IMR-90 (cell line): Measurements from ENCODE around the gene ABHD15. TPM values are rescaled to one million over a fixed set of nuclear protein-coding genes. Genes with fewer than 3 reads are reported as not detected.

ENCODE experiments used
- ATAC-seq: fragments of 200-7000 bp; cut with Tn5 transposase; 2 replicates; pipeline ENCODE4 v1.9.1; 2020; ENCODE audit warnings: low read depth, mild to moderate bottlenecking, moderate library complexity
- BruUV-seq: library from RNA; stranded (reverse); fragments of 400-500 nt; replicated peaks from 2 replicates; lab custom pipeline; 2021; lab: Mats Ljungman, UMichigan
- CTCF ChIA-PET: fragments of 300-600 bp; formaldehyde crosslinking; extraction: SDS; loops from one replicate; lab custom pipeline; 2021; ENCODE audit warnings: antibody characterized with exemption; lab: Yijun Ruan, JAX
- POLR2A ChIA-PET: fragments of 300-600 bp; sonication (Branson Sonifier 250); formaldehyde crosslinking; loops from one replicate; lab custom pipeline; 2022; ENCODE audit warnings: antibody characterized with exemption; ENCODE audit not compliant: unreplicated experiment; lab: Charles Lee
- DNase-seq: peaks from one replicate; pipeline ENCODE4 v3.0.0; 2013
- H2AFZ ChIP-seq: replicated peaks from 2 replicates; pipeline ENCODE3; 2013; ENCODE audit warnings: low read length, mild to moderate bottlenecking; ENCODE audit not compliant: poor library complexity
- H2AK5ac ChIP-seq: 2 replicates; pipeline ENCODE4 v1.6.1; 2013; ENCODE audit warnings: low read depth, low read length, inconsistent platforms
- H2AK9ac ChIP-seq: replicated peaks from 2 replicates; pipeline ENCODE3; 2013; ENCODE audit warnings: mild to moderate bottlenecking, low read depth, low read length, moderate library complexity; ENCODE audit not compliant: poor library complexity
- H2BK120ac ChIP-seq: 2 replicates; pipeline ENCODE4 v1.6.1; 2013; ENCODE audit warnings: low read depth, low read length, inconsistent platforms
- H2BK15ac ChIP-seq: 3 replicates; pipeline ENCODE4 v1.6.1; 2013; ENCODE audit warnings: low read depth, low read length, inconsistent platforms
- H2BK20ac ChIP-seq: 2 replicates; pipeline ENCODE4 v1.6.1; 2013; ENCODE audit warnings: low read depth, mild to moderate bottlenecking, inconsistent platforms, low read length, moderate library complexity
- H2BK5ac ChIP-seq: 2 replicates; pipeline ENCODE4 v1.6.1; 2013; ENCODE audit warnings: mild to moderate bottlenecking, low read depth, low read length, inconsistent platforms; ENCODE audit not compliant: poor library complexity, severe bottlenecking
- H3K14ac ChIP-seq: replicated peaks from 2 replicates; pipeline ENCODE4 v1.6.1; 2013; ENCODE audit warnings: low read depth, low read length, inconsistent platforms
- H3K18ac ChIP-seq: 2 replicates; pipeline ENCODE4 v1.6.1; 2013; ENCODE audit warnings: low read depth, low read length, control low read depth
- H3K23ac ChIP-seq: 2 replicates; pipeline ENCODE4 v1.6.1; 2013; ENCODE audit warnings: low read depth, low read length, inconsistent platforms
- H3K27ac ChIP-seq: 2 replicates; pipeline ENCODE4 v1.5.1; 2013; ENCODE audit warnings: mild to moderate bottlenecking, control low read depth, low read length; ENCODE audit not compliant: insufficient read depth
- H3K27me3 ChIP-seq: 2 replicates; pipeline ENCODE4 v1.6.1; 2013; ENCODE audit warnings: low read length; ENCODE audit not compliant: control insufficient read depth, insufficient read depth
- H3K36me3 ChIP-seq: 2 replicates; pipeline ENCODE4 v1.6.1; 2013; ENCODE audit warnings: low read length, mixed read lengths; ENCODE audit not compliant: control insufficient read depth, insufficient read depth
- H3K4ac ChIP-seq: 2 replicates; pipeline ENCODE4 v1.6.1; 2013; ENCODE audit warnings: low read depth, low read length, inconsistent platforms
- H3K4me1 ChIP-seq: 2 replicates; pipeline ENCODE4 v1.6.1; 2013; ENCODE audit warnings: low read length, mixed read lengths; ENCODE audit not compliant: control insufficient read depth, insufficient read depth
- H3K4me2 ChIP-seq: 2 replicates; pipeline ENCODE4 v1.6.1; 2013; ENCODE audit warnings: low read depth, mild to moderate bottlenecking, control low read depth, low read length, moderate library complexity
- H3K4me3 ChIP-seq: 2 replicates; pipeline ENCODE4 v1.5.1; 2013; ENCODE audit warnings: low read depth, mild to moderate bottlenecking, control low read depth, low read length, moderate library complexity; ENCODE audit not compliant: insufficient read depth
- H3K56ac ChIP-seq: 2 replicates; pipeline ENCODE4 v1.6.1; 2013; ENCODE audit warnings: low read length, inconsistent platforms; ENCODE audit not compliant: insufficient read depth; ENCODE audit errors: extremely low read depth
- H3K79me1 ChIP-seq, 2 experiments: 2 replicates each; pipeline ENCODE4 v1.6.1; 2013; ENCODE audit warnings: low read length in 2 of 2, inconsistent platforms in 1 of 2, low read depth in 1 of 2
- H3K9ac ChIP-seq: 2 replicates; pipeline ENCODE4 v1.6.1; 2013; ENCODE audit warnings: low read depth, low read length, control low read depth
- H3K9me1 ChIP-seq: 2 replicates; pipeline ENCODE4 v1.6.1; 2013; ENCODE audit warnings: low read length, inconsistent platforms; ENCODE audit not compliant: insufficient read depth
- H3K9me3 ChIP-seq: 2 replicates; pipeline ENCODE4 v1.6.1; 2013; ENCODE audit warnings: low read length; ENCODE audit not compliant: control insufficient read depth, insufficient read depth
- H4K20me1 ChIP-seq: 2 replicates; pipeline ENCODE4 v1.6.1; 2013; ENCODE audit warnings: low read length, inconsistent platforms; ENCODE audit not compliant: insufficient read depth
- H4K5ac ChIP-seq: 2 replicates; pipeline ENCODE4 v1.6.1; 2013; ENCODE audit warnings: mild to moderate bottlenecking, low read depth, low read length, control low read depth
- H4K8ac ChIP-seq, 2 experiments: 2 replicates each; pipeline ENCODE4 v1.6.1; 2013; ENCODE audit warnings: low read depth in 2 of 2, low read length in 2 of 2, control low read depth in 1 of 2, inconsistent platforms in 1 of 2
- H4K91ac ChIP-seq: 2 replicates; pipeline ENCODE4 v1.6.1; 2013; ENCODE audit warnings: low read depth, low read length, inconsistent platforms; ENCODE audit not compliant: insufficient read depth
- BHLHE40 ChIP-seq: fragments of 150-350 bp; IDR thresholded peaks from 2 replicates; pipeline ENCODE4 v1.6.1; 2016; ENCODE audit warnings: mild to moderate bottlenecking, low read depth, low read length
- CHD1 ChIP-seq: IDR thresholded peaks from 2 replicates; pipeline ENCODE4 v1.6.1; 2012; ENCODE audit warnings: low read depth, low read length, improper control_type of control experiment
- MAFK ChIP-seq: IDR thresholded peaks from 2 replicates; pipeline ENCODE4 v1.6.1; 2012; ENCODE audit warnings: low read depth, low read length, improper control_type of control experiment
- MAZ ChIP-seq: IDR thresholded peaks from 2 replicates; pipeline ENCODE4 v1.6.1; 2012; ENCODE audit warnings: low read depth, mild to moderate bottlenecking, low read length, improper control_type of control experiment, moderate library complexity, borderline replicate concordance
- MXI1 ChIP-seq: IDR thresholded peaks from 2 replicates; pipeline ENCODE4 v1.6.1; 2012; ENCODE audit warnings: low read depth, mild to moderate bottlenecking, low read length, moderate library complexity, borderline replicate concordance
- POLR2A ChIP-seq: IDR thresholded peaks from 2 replicates; pipeline ENCODE4 v1.6.1; 2012; ENCODE audit warnings: mild to moderate bottlenecking, low read depth, low read length
- RAD21 ChIP-seq: IDR thresholded peaks from 2 replicates; pipeline ENCODE4 v1.6.1; 2012; ENCODE audit warnings: low read length, improper control_type of control experiment
- RCOR1 ChIP-seq: IDR thresholded peaks from 2 replicates; pipeline ENCODE4 v1.6.1; 2012; ENCODE audit warnings: mild to moderate bottlenecking, low read length, improper control_type of control experiment; ENCODE audit not compliant: insufficient replicate concordance
- SMC3 ChIP-seq: fragments of 150-350 bp; IDR thresholded peaks from 2 replicates; pipeline ENCODE4 v1.6.1; 2016; ENCODE audit warnings: low read depth, mild to moderate bottlenecking, antibody characterized with exemption, low read length, moderate library complexity
- WGBS, 2 experiments: methylation state at CpG; one replicate each; pipeline versions ENCODE4 v1.1.5 to v1.1.7; 2013; ENCODE audit warnings: missing lambda C conversion rate in 2 of 2; ENCODE audit not compliant: insufficient read length in 1 of 2; ENCODE audit errors: extremely low coverage in 2 of 2; 5-methylcytosine and 5-hydroxymethylcytosine counted together
- dilution Hi-C: fragments of 300-500 bp; cut with HindIII; formaldehyde crosslinking; loops from one replicate; pipeline ENCODE4 v1.14.3; 2018; ENCODE audit warnings: low sequenced_read_pairs; ENCODE audit not compliant: unreplicated experiment
- in situ Hi-C: fragments of 300-500 bp; cut with MboI; formaldehyde crosslinking; loops from 3 replicates; pipeline ENCODE4 v1.14.3; 2019; ENCODE audit warnings: low sequenced_read_pairs, inconsistent platforms, mixed read lengths
- intact Hi-C: fragments of 100-400 bp; cut with micrococcal nuclease; formaldehyde crosslinking; loops from 2 replicates; pipeline ENCODE4 v1.10.0; 2022
- polyA plus RNA-seq, 3 experiments: library from polyadenylated mRNA; depleted of rRNA; stranded (reverse); fragments of >200 nt; gene quantifications; 2 replicates each; pipeline ENCODE4 v1.2.3, GENCODE V29; 2012; ENCODE audit warnings: low replicate concordance in 1 of 3
- total RNA-seq: library from RNA; depleted of rRNA; stranded (reverse); fragments of >200 nt; gene quantifications from 2 replicates; pipeline ENCODE4 v1.2.3, GENCODE V29; 2012
- TF ChIP-seq, protein P1 (sequence below): conservative IDR thresholded peaks from 2 replicates; pipeline ENCODE4 v1.5.1; 2012; ENCODE audit warnings: mild to moderate bottlenecking, low read depth, low read length, improper control_type of control experiment
- TF ChIP-seq, protein P2 (sequence below): fragments of 150-350 bp; IDR thresholded peaks from 2 replicates; pipeline ENCODE4 v1.6.1; 2016; ENCODE audit warnings: low read depth, mild to moderate bottlenecking, low read length, moderate library complexity, borderline replicate concordance

ABHD15 gene
- total and polyA plus RNA-seq, 2 of the 4 experiments (the other 2 are of a cell fraction), result 3.2 to 4.6 TPM

DNA sequence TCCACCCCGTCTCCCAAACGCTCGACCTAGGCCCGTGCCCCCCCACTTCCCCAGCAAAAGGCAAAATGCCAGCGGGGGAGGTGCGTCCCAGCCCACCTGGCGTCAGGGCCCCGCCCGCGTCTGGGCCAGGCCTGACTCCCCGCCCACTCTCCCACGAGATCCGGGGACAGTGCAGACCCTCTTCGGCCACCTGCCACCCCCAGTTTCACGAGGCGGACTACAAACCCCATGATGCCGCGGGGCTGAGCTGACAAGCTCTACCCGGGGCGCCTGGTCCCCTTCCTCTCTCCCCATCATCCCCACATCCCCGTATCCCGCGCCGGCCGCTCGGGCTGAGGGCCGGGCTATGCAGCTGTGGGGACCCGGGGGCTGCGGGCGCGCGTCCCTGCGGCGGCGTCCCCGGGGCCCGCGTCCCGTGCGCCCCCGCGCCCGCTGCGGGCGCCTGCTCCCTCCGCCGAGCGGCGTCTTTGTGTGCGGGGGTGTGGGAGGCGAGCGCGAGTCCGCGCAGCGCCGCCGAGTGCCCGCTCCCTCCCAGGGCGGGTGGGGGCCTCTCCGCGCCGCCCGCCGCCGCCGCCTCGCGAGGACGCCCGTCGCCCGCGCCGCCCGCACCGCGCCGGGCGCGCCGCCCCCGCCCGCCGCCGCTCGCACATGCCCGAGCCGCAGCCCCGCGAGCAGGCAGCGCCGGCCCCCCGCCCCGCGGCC, 26.2 kb upstream of the ABHD15 start, which contains the start of gene ANKRD13B:
ANKRD13B (plus strand) TSS at position 283 of the 702 bp plus-strand sequence. CDS start 490 bp downstream, outside the sequence.
- Histone ChIP-seq H3K4me2 (peak within 1 kb of the TSS; percentile 86), H3K4me1 (peaks cover 32% of the 10 kb centered on the region), H2AK9ac (peak within 1 kb of the TSS; percentile 86), H3K9ac (0 out of 2 replicates have a peak within 1 kb of the TSS, but pooled peaks have one; percentile 48), H2BK15ac (no peak within 1 kb of the TSS), H3K4ac (no peak within 1 kb of the TSS), H4K8ac (peak within 1 kb of the TSS in 1 of 2 experiments; percentile 20; a peak in 1 of 4 replicates), H3K56ac (no peak within 1 kb of the TSS), H3K27me3 (peaks cover 2% of the 10 kb centered on the region; the same call in 1 of the 2 replicates), H3K23ac (no peak within 1 kb of the TSS; the same call in 1 of the 2 replicates), H2AFZ (peak within 1 kb of the TSS; percentile 97), H2BK20ac (no peak within 1 kb of the TSS), H2AK5ac (peak within 1 kb of the TSS; percentile 43), H2BK5ac (no peak within 1 kb of the TSS), H2BK120ac (no peak within 1 kb of the TSS), H3K4me3 (peak within 1 kb of the TSS; percentile 73), H4K20me1 (peaks cover 44% of the 10 kb centered on the region), H4K5ac (no peak within 1 kb of the TSS), H3K14ac (no peak within 1 kb of the TSS), H3K36me3 (no peaks in the 10 kb centered on the region), H3K9me1 (no peaks in the 10 kb centered on the region; the same call in 1 of the 2 replicates), H3K27ac (no peak within 1 kb of the TSS), H4K91ac (no peak within 1 kb of the TSS), H3K9me3 (no peaks in the 10 kb centered on the region), H3K18ac (no peak within 1 kb of the TSS), H3K79me1 (peaks cover 0 to 32% of the 10 kb centered on the region in 2 experiments; a peak in 3 of 4 replicates)
- 0 out of 2 replicates have a peak, but pooled peaks have one; percentile 1 for ATAC-seq
- POLR2A ChIA-PET, result no interaction called here
- dilution Hi-C loops (no loop called here), intact Hi-C loops (no loop called here), in situ Hi-C loops (no loop called here)
- no peak for DNase-seq
- WGBS, 2 experiments, result 2% methylated on average over 31 of the region's 96 CpGs; no CpG with 5 or more reads in 1 of the 2 experiments
- no TSS peak for BruUV-seq
- TF ChIP-seq POLR2A, result no peak
- no peak for TF ChIP-seq SMC3
- TF ChIP-seq MXI1, result no peak
- TF ChIP-seq, protein P1, sequence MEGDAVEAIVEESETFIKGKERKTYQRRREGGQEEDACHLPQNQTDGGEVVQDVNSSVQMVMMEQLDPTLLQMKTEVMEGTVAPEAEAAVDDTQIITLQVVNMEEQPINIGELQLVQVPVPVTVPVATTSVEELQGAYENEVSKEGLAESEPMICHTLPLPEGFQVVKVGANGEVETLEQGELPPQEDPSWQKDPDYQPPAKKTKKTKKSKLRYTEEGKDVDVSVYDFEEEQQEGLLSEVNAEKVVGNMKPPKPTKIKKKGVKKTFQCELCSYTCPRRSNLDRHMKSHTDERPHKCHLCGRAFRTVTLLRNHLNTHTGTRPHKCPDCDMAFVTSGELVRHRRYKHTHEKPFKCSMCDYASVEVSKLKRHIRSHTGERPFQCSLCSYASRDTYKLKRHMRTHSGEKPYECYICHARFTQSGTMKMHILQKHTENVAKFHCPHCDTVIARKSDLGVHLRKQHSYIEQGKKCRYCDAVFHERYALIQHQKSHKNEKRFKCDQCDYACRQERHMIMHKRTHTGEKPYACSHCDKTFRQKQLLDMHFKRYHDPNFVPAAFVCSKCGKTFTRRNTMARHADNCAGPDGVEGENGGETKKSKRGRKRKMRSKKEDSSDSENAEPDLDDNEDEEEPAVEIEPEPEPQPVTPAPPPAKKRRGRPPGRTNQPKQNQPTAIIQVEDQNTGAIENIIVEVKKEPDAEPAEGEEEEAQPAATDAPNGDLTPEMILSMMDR, result no peak
- no peak for TF ChIP-seq BHLHE40
- TF ChIP-seq, protein P2, sequence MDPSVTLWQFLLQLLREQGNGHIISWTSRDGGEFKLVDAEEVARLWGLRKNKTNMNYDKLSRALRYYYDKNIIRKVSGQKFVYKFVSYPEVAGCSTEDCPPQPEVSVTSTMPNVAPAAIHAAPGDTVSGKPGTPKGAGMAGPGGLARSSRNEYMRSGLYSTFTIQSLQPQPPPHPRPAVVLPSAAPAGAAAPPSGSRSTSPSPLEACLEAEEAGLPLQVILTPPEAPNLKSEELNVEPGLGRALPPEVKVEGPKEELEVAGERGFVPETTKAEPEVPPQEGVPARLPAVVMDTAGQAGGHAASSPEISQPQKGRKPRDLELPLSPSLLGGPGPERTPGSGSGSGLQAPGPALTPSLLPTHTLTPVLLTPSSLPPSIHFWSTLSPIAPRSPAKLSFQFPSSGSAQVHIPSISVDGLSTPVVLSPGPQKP, result no peak
- no peak for TF ChIP-seq CHD1
- TF ChIP-seq MAFK, result no peak
- no peak; the same call in 1 of the 2 replicates for TF ChIP-seq MAZ
- no peak for TF ChIP-seq RCOR1
- no peak for TF ChIP-seq RAD21
- CTCF ChIA-PET, result no interaction called here
